H1 (cell line): ENCODE data around the gene SBSN. TPM values are rescaled to one million over a fixed set of nuclear protein-coding genes. Genes with fewer than 3 reads are reported as not detected.

ENCODE experiments used
- ATF2 ChIP-seq: IDR thresholded peaks from 2 replicates; pipeline ENCODE4 v1.6.1; 2012; ENCODE audit warnings: low read length, inconsistent platforms
- polyA plus RNA-seq, 7 experiments: library from polyadenylated mRNA; depleted of rRNA in 3 of 7; stranded (reverse) in 5 of 7; unstranded in 2 of 7; fragments of >200 nt in 5 of 7; fragments of 200-250 nt in 2 of 7; gene quantifications; 1 replicate in 5 of 7; 2 replicates in 1 of 7; 4 replicates in 1 of 7; pipeline versions ENCODE4 v1.2.1 to v1.2.3, GENCODE V29; 2011 to 2013; ENCODE audit warnings: missing spikeins in 2 of 7, mixed read lengths in 2 of 7
- total RNA-seq: library from RNA; stranded (reverse); fragmentation: NEBNext Ultra II Directional; extraction: Animal tissue kit (Norgen Biotek cat#: 25700); gene quantifications from 2 replicates; pipeline ENCODE4 v1.2.1, GENCODE V29; 2021

SBSN gene
- total and polyA plus RNA-seq, 2 of the 8 experiments (the other 6 are each of a cell fraction or from before 2014, with no cell fraction given) = not detected

GRCh38 chr19:35474104-35474503 lies 54.0 kb downstream of the SBSN start (continued):
- no peak for TF ChIP-seq ATF2

Other genes starting within 250 kb of the SBSN start
- gene HAMP, start 245.8 kb downstream of the SBSN start, total RNA-seq = not detected in 2 replicates
- gene HAMP, start 245.8 kb downstream of the SBSN start, polyA plus RNA-seq (2011; rRNA removed) = 0.06 and 0.08 TPM in 2 replicates
- gene MAG, start 236.2 kb downstream of the SBSN start, total RNA-seq = 0.46 and 1.3 TPM in 2 replicates
- 0.20 and 0.72 TPM in 2 replicates for gene MAG, start 236.2 kb downstream of the SBSN start, polyA plus RNA-seq (2011; rRNA removed)
- 0.54 and 0.60 TPM in 2 replicates for gene CD22, start 199.1 kb downstream of the SBSN start, total RNA-seq
- 0.06 and 0.42 TPM in 2 replicates for gene CD22, start 199.1 kb downstream of the SBSN start, polyA plus RNA-seq (2011; rRNA removed)
- gene FFAR1, start 180.4 kb downstream of the SBSN start, total RNA-seq = not detected in 2 replicates
- not detected in 2 replicates for gene FFAR1, start 180.4 kb downstream of the SBSN start, polyA plus RNA-seq (2011; rRNA removed)
- gene FFAR3, start 169.9 kb downstream of the SBSN start, total RNA-seq = not detected in 2 replicates
- 0.24 TPM in 1 of 2 replicates, not detected in the other for gene FFAR3, start 169.9 kb downstream of the SBSN start, polyA plus RNA-seq (2011; rRNA removed)
- gene GPR42, start 157.2 kb downstream of the SBSN start, total RNA-seq = not detected in 2 replicates
- not detected in 2 replicates for gene GPR42, start 157.2 kb downstream of the SBSN start, polyA plus RNA-seq (2011; rRNA removed)
- not detected in 2 replicates for gene FFAR2, start 80.1 kb downstream of the SBSN start, total RNA-seq
- gene FFAR2, start 80.1 kb downstream of the SBSN start, polyA plus RNA-seq (2011; rRNA removed) = not detected in 2 replicates
- 0.69 and 1.0 TPM in 2 replicates for gene KRTDAP, start 37.8 kb downstream of the SBSN start, total RNA-seq
- 0.88 and 1.1 TPM in 2 replicates for gene KRTDAP, start 37.8 kb downstream of the SBSN start, polyA plus RNA-seq (2011; rRNA removed)
- 286 and 290 TPM in 2 replicates for gene DMKN, start 14.7 kb downstream of the SBSN start, total RNA-seq
- gene DMKN, start 14.7 kb downstream of the SBSN start, polyA plus RNA-seq (2011; rRNA removed) = 330 and 379 TPM in 2 replicates
- gene GAPDHS, start 5.1 kb upstream of the SBSN start, total RNA-seq = not detected in 2 replicates
- 0.26 and 0.47 TPM in 2 replicates for gene GAPDHS, start 5.1 kb upstream of the SBSN start, polyA plus RNA-seq (2011; rRNA removed)
- 157 and 159 TPM in 2 replicates for gene TMEM147, start 17.3 kb upstream of the SBSN start, total RNA-seq
- 372 and 418 TPM in 2 replicates for gene TMEM147, start 17.3 kb upstream of the SBSN start, polyA plus RNA-seq (2011; rRNA removed)
- 0.31 and 0.50 TPM in 2 replicates for gene ATP4A, start 35.3 kb upstream of the SBSN start, total RNA-seq
- gene ATP4A, start 35.3 kb upstream of the SBSN start, polyA plus RNA-seq (2011; rRNA removed) = 1.2 and 1.4 TPM in 2 replicates
- not detected in 2 replicates for gene PMIS2, start 57.9 kb upstream of the SBSN start, total RNA-seq
- 0.25 TPM in 1 of 2 replicates, not detected in the other for gene PMIS2, start 57.9 kb upstream of the SBSN start, polyA plus RNA-seq (2011; rRNA removed)
- 18.9 and 25.7 TPM in 2 replicates for gene HAUS5, start 84.4 kb upstream of the SBSN start, total RNA-seq
- 13.8 and 20.1 TPM in 2 replicates for gene HAUS5, start 84.4 kb upstream of the SBSN start, polyA plus RNA-seq (2011; rRNA removed)
- gene RBM42, start 100.7 kb upstream of the SBSN start, total RNA-seq = 80.8 and 83.3 TPM in 2 replicates
- 59.8 and 83.6 TPM in 2 replicates for gene RBM42, start 100.7 kb upstream of the SBSN start, polyA plus RNA-seq (2011; rRNA removed)
- gene ETV2, start 113.4 kb upstream of the SBSN start, total RNA-seq = 0.88 and 1.8 TPM in 2 replicates
- gene ETV2, start 113.4 kb upstream of the SBSN start, polyA plus RNA-seq (2011; rRNA removed) = 1.3 and 2.3 TPM in 2 replicates
- 436 and 437 TPM in 2 replicates for gene COX6B1, start 120.0 kb upstream of the SBSN start, total RNA-seq
- 884 and 1,052 TPM in 2 replicates for gene COX6B1, start 120.0 kb upstream of the SBSN start, polyA plus RNA-seq (2011; rRNA removed)
- gene UPK1A, start 138.2 kb upstream of the SBSN start, total RNA-seq = 0.56 and 0.61 TPM in 2 replicates
- 9.8 and 9.9 TPM in 2 replicates for gene UPK1A, start 138.2 kb upstream of the SBSN start, polyA plus RNA-seq (2011; rRNA removed)
- gene ZBTB32, start 176.2 kb upstream of the SBSN start, total RNA-seq = 0.42 and 0.50 TPM in 2 replicates
- 0.11 and 0.17 TPM in 2 replicates for gene ZBTB32, start 176.2 kb upstream of the SBSN start, polyA plus RNA-seq (2011; rRNA removed)
- 38.6 and 41.5 TPM in 2 replicates for gene KMT2B, start 189.7 kb upstream of the SBSN start, total RNA-seq
- gene KMT2B, start 189.7 kb upstream of the SBSN start, polyA plus RNA-seq (2011; rRNA removed) = 26.7 and 42.2 TPM in 2 replicates
- 8.4 and 12.2 TPM in 2 replicates for gene IGFLR1, start 214.1 kb upstream of the SBSN start, total RNA-seq
- gene IGFLR1, start 214.1 kb upstream of the SBSN start, polyA plus RNA-seq (2011; rRNA removed) = 28.9 and 40.3 TPM in 2 replicates
- 15.1 and 18.5 TPM in 2 replicates for gene U2AF1L4, start 217.1 kb upstream of the SBSN start, total RNA-seq
- 32.7 TPM in 2 replicates for gene U2AF1L4, start 217.1 kb upstream of the SBSN start, polyA plus RNA-seq (2011; rRNA removed)
- 75.3 and 80.2 TPM in 2 replicates for gene PSENEN, start 217.3 kb upstream of the SBSN start, total RNA-seq
- 66.7 and 73.9 TPM in 2 replicates for gene PSENEN, start 217.3 kb upstream of the SBSN start, polyA plus RNA-seq (2011; rRNA removed)
- gene LIN37, start 220.3 kb upstream of the SBSN start, total RNA-seq = 2.9 and 3.8 TPM in 2 replicates
- gene LIN37, start 220.3 kb upstream of the SBSN start, polyA plus RNA-seq (2011; rRNA removed) = 8.5 and 9.8 TPM in 2 replicates
- gene HSPB6, start 228.7 kb upstream of the SBSN start, total RNA-seq = 0.44 TPM in 1 of 2 replicates, not detected in the other
- 0.91 and 1.6 TPM in 2 replicates for gene HSPB6, start 228.7 kb upstream of the SBSN start, polyA plus RNA-seq (2011; rRNA removed)
- gene PROSER3, start 229.9 kb upstream of the SBSN start, total RNA-seq = 20.8 and 28.9 TPM in 2 replicates
- gene PROSER3, start 229.9 kb upstream of the SBSN start, polyA plus RNA-seq (2011; rRNA removed) = 17.8 and 27.8 TPM in 2 replicates
- gene ARHGAP33, start 247.3 kb upstream of the SBSN start, total RNA-seq = 25.0 and 25.2 TPM in 2 replicates
- 6.5 and 11.2 TPM in 2 replicates for gene ARHGAP33, start 247.3 kb upstream of the SBSN start, polyA plus RNA-seq (2011; rRNA removed)